GM15510 (cell line): Measurements from ENCODE around the gene NOX3.

Source experiments
- POLR2A ChIP-seq: IDR thresholded peaks from 3 replicates; pipeline ENCODE4 v1.6.1; 2011; ENCODE audit warnings: borderline replicate concordance; ENCODE audit not compliant: insufficient read length; ENCODE audit errors: extremely low read depth

The NOX3 gene

GRCh38 chr6:155455766-155456165, at the start of gene NOX3:
Gene NOX3 (minus strand): TSS chr6:155455839. CDS start chr6:155455800, 39 bp downstream.
- no peak for TF ChIP-seq POLR2A

- no peak for TF ChIP-seq POLR2A
Observed at GRCh38 chr6:155504848-155505607, 49.4 kb upstream of the NOX3 start.

DNA sequence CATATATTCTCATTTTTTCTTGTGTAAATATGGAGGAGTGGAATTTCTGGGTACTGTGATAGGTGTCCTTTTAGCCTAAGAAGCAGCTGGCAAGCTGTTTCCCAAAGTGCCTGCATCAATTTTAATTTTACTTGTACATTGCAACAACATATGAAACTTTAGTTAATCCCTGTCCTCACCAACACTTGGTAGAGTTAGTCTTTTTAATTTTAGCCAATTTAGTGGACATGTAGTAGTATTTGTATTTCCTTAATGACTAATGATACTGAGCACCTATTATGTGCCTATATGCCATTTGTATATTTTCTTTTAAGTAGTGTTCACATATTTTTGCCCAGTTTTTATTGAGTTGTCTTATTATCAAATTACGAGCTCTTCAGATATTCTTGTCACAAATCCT, 46.8 kb upstream of the NOX3 start:
- TF ChIP-seq POLR2A, result no peak

DNA sequence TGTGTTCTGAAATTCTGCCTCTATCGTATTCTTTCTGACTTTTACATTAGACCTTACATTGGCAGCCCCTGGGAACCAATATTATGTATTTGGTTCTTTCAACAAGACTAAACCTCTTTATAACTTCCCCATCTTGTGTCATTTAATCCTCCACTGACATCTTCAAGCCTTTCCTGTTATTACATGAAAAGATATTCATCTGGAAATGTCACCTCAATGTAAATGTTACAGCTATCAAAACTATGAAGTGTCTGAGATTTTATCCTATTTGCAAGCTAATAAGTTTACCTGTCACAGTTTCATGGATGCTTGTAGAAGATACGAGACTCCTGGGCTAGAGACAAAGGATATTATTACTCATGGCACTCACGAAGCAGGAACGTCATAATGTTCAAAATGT, 43.9 kb upstream of the NOX3 start:
- no peak for TF ChIP-seq POLR2A

DNA sequence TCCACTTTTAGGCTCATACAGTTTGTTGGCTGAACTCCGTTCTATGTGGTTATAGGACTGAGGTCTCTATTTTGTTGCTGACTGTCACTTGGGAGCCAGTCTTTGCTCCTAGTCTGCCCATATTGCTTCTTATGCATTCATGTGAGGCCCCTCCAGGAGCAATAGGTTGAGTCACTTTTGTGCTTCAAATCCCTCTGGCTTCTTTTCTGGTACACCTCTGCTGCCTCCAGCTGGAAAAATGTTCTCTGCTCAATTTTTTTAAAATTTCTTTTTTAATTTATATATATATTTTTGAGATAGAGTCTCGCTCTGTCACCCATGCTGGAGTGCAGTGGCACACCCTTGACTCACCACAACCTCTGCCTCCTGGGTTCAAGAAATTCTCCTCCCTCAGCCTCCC, 42.7 kb upstream of the NOX3 start:
- no peak for TF ChIP-seq POLR2A

DNA sequence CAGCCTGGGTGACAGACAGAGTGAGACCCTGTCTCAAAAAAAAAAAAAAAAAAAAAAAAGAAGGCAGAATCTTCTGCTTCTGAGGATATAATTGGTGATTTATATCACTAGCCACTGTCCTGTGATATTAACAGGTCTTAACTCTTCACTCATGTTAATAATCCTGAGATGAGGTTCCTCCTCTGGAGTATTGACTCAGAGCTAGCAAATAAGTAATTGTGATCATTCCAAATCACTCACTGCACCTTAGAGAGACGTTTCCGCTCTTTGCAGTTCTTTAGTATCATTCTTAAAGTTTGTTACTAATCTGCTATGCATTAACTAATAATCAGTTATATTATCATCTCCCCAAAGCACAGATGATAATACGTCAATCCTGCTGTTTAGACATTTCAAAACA, 41.6 kb upstream of the NOX3 start:
- no peak for TF ChIP-seq POLR2A

- TF ChIP-seq POLR2A, result no peak
Observed at GRCh38 chr6:155495011-155495768, 39.6 kb upstream of the NOX3 start.

- no peak for TF ChIP-seq POLR2A
Observed at GRCh38 chr6:155493694-155494143, 38.1 kb upstream of the NOX3 start.

DNA sequence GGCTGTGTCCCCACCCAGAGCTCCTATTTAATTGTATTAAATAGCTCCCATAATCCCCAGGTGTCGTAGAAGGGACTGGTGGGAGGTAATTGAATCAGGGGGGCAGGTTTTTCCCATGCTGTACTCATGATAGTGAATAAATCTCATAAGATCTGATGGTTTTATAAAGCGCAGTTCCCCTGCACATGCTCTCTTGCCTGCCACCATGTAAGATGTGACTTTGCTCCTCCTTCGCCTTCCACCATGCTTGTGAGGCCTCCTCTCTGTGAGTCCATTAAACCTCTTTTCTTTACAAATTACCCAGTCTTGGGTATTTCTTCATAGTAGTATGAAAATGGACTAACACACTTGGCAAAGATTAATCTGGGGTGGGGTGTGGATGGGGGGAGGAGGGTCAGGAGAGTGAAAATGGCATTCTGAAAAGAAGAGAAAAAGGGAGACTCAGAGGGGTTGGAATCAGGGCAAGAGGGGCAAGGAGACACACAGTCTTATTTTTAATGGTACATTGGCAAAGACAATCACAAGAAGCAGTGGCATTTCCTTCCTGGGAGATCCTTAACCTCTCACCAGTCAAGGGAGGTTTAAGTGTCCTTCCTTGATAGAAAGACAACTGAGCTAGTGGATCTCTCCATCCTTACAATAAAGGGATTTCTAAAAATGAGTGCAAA, 37.5 kb upstream of the NOX3 start:
- TF ChIP-seq POLR2A, result no peak

- TF ChIP-seq POLR2A, result no peak
Observed at GRCh38 chr6:155492061-155492735, 36.6 kb upstream of the NOX3 start.

DNA sequence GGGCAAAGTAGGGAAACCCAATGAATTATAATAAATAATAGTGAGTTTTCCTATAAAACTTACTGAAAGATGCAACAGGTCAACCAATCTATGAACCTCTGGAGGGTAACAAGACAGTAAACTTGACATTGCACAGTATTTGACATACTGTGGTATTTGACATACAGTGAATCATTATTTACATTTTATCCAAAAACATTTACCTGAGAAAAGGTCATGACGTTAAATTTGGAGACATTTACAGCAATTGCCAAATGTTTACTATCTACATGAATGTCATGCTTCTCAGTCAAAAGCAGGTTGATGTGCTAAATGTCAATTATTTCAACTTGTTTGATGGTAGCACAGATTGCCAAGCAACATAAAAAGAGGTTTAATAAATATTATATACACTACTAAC, 35.8 kb upstream of the NOX3 start:
- no peak for TF ChIP-seq POLR2A

DNA sequence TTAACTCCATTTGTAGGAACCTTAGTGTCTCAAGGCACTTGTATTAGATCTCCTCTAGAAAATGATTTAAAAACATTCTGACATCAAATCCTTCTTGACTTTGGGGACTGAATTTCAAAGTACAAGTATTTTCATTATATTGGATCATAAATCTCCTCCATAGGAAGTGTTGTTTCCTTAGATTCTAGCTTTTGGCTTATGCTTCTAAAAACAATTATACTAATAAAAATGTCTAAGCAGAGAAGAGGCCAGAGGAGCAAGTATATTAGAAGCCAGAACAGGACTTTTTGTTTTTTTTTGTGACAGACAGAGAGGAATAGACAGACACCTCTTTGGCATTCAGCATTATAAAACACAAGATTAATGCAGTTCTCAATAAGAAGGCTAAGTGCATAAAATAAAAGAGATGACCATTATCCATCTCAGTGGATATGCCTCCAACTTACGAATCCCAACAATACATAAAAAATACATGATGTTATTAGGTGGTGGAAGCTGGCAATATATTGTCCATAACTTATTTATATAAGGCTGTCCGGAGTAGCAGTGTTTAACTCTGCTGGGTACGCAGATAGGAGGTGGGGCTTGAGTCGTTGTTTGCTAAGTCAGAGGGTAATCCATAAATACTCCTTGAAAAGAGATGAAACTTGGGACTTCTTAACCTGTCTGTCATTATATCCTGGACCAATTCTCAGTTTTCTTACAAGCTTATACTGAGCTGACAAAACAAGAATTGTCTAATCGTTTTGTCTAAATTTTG, 31.9 kb upstream of the NOX3 start:
- no peak for TF ChIP-seq POLR2A

GRCh38 chr6:155486721-155487294, 31.2 kb upstream of the NOX3 start:
- no peak for TF ChIP-seq POLR2A

- no peak for TF ChIP-seq POLR2A
Observed at GRCh38 chr6:155485756-155486155, 30.1 kb upstream of the NOX3 start.
